ENCODE data around the gene UGT1A5. TPM values are rescaled to one million over a fixed set of nuclear protein-coding genes. Genes with fewer than 3 reads are reported as not detected.

Gene UGT1A5
- total RNA-seq, 2 donors from 2014 or later, result not detected

GRCh38 chr2:233810385-233810784, 97.7 kb downstream of the UGT1A5 start:
- H3K4me3 Mint-ChIP-seq, result no peak overlapping the region
- H3K27ac Mint-ChIP-seq, result no peak overlapping the region
- peaks cover 2% of the 10 kb centered on the region for H3K9me3 Mint-ChIP-seq
- Histone ChIP-seq H3K9ac (ENCODE audit: extremely low read depth, low read length, poor library complexity, severe bottlenecking) (no peak overlapping the region), H3K4me1 (ENCODE audit: control insufficient read depth, insufficient read depth, low read length) (no peaks in the 10 kb centered on the region), H3K36me3 (ENCODE audit: control insufficient read depth, insufficient read depth, low read length) (no peaks in the 10 kb centered on the region), H3K4me3 (ENCODE audit: low read length) (no peak overlapping the region), H3K27ac (ENCODE audit: low read depth, low read length) (no peak overlapping the region), H3K27me3 (ENCODE audit: control insufficient read depth, insufficient read depth, low read length, poor library complexity, severe bottlenecking) (no peaks in the 10 kb centered on the region), H3K9me3 (ENCODE audit: control insufficient read depth, low read length) (no peaks in the 10 kb centered on the region)
- no peaks in the 10 kb centered on the region for H3K4me1 Mint-ChIP-seq
- TF ChIP-seq CTCF (conservative IDR thresholded peaks at IDR 0.05), result no peak
- H3K36me3 Mint-ChIP-seq (ENCODE audit: low read depth), result no peaks in the 10 kb centered on the region
- H3K27me3 Mint-ChIP-seq (ENCODE audit: insufficient read depth), result peaks cover 8% of the 10 kb centered on the region
- WGBS, 2 experiments (ENCODE audit: insufficient coverage in 1 of 2, insufficient read length in 1 of 2), result 93 to 100% methylated on average over 5 to 6 of the region's 6 CpGs
- peak; percentile 17 for DNase-seq

GRCh38 chr2:233811087-233811486, 98.4 kb downstream of the UGT1A5 start:
- peak; percentile 20 for DNase-seq
- Histone ChIP-seq H3K27me3 (ENCODE audit: control insufficient read depth, insufficient read depth, low read length, poor library complexity, severe bottlenecking) (no peaks in the 10 kb centered on the region), H3K4me1 (ENCODE audit: control insufficient read depth, insufficient read depth, low read length) (no peaks in the 10 kb centered on the region), H3K4me3 (ENCODE audit: low read length) (no peak overlapping the region), H3K9ac (ENCODE audit: extremely low read depth, low read length, poor library complexity, severe bottlenecking) (no peak overlapping the region), H3K36me3 (ENCODE audit: control insufficient read depth, insufficient read depth, low read length) (no peaks in the 10 kb centered on the region), H3K9me3 (ENCODE audit: control insufficient read depth, low read length) (no peaks in the 10 kb centered on the region), H3K27ac (ENCODE audit: low read depth, low read length) (no peak overlapping the region)
- H3K27ac Mint-ChIP-seq, result no peak overlapping the region
- H3K36me3 Mint-ChIP-seq (ENCODE audit: low read depth), result no peaks in the 10 kb centered on the region
- H3K27me3 Mint-ChIP-seq (ENCODE audit: insufficient read depth), result peaks cover 8% of the 10 kb centered on the region
- no peak for TF ChIP-seq CTCF (conservative IDR thresholded peaks at IDR 0.05)
- H3K9me3 Mint-ChIP-seq, result peaks cover 2% of the 10 kb centered on the region
- WGBS, 2 experiments (ENCODE audit: insufficient coverage in 1 of 2, insufficient read length in 1 of 2), result 78 to 89% methylated on average over 2 to 4 of the region's 4 CpGs
- no peak overlapping the region for H3K4me3 Mint-ChIP-seq
- no peaks in the 10 kb centered on the region for H3K4me1 Mint-ChIP-seq

- peaks cover 8% of the 10 kb centered on the region for H3K27me3 Mint-ChIP-seq (ENCODE audit: insufficient read depth)
- Histone ChIP-seq H3K27ac (ENCODE audit: low read depth, low read length) (no peak overlapping the region), H3K36me3 (ENCODE audit: control insufficient read depth, insufficient read depth, low read length) (no peaks in the 10 kb centered on the region), H3K9ac (ENCODE audit: extremely low read depth, low read length, poor library complexity, severe bottlenecking) (no peak overlapping the region), H3K4me3 (ENCODE audit: low read length) (no peak overlapping the region), H3K27me3 (ENCODE audit: control insufficient read depth, insufficient read depth, low read length, poor library complexity, severe bottlenecking) (no peaks in the 10 kb centered on the region), H3K9me3 (ENCODE audit: control insufficient read depth, low read length) (no peaks in the 10 kb centered on the region), H3K4me1 (ENCODE audit: control insufficient read depth, insufficient read depth, low read length) (no peaks in the 10 kb centered on the region)
- 94% methylated on average over 3 to 8 of the region's 8 CpGs for WGBS, 2 experiments (ENCODE audit: insufficient coverage in 1 of 2, insufficient read length in 1 of 2)
- H3K4me1 Mint-ChIP-seq, result no peaks in the 10 kb centered on the region
- H3K4me3 Mint-ChIP-seq, result no peak overlapping the region
- H3K9me3 Mint-ChIP-seq, result no peaks in the 10 kb centered on the region
- H3K36me3 Mint-ChIP-seq (ENCODE audit: low read depth), result no peaks in the 10 kb centered on the region
- H3K27ac Mint-ChIP-seq, result no peak overlapping the region
- no peak for TF ChIP-seq CTCF (conservative IDR thresholded peaks at IDR 0.05)
- peak; percentile 2 for DNase-seq
Measured at GRCh38 chr2:233811732-233812131, 99.0 kb downstream of the UGT1A5 start.

All from endodermal cell (in vitro differentiated cells).